A673 (cell line): ENCODE measurements around the gene SBSN.
A peak's percentile ranks its signal among the peaks of the same experiment; 100 is the strongest.

Experiments used
- CTCF ChIP-seq: fragments of 300-800, 200-600 bp; sonication (generic); conservative IDR thresholded peaks from 2 replicates; pipeline ENCODE4 v1.5.1; 2017; ENCODE audit warnings: low read depth, mild to moderate bottlenecking, antibody characterized with exemption, low read length, moderate library complexity, mixed read lengths
- EZH2 ChIP-seq: fragments of 200-600 bp; sonication (generic); IDR thresholded peaks from 2 replicates; pipeline ENCODE4 v1.6.1; 2017; ENCODE audit warnings: borderline replicate concordance, low read depth, mild to moderate bottlenecking, mixed read lengths, antibody characterized with exemption, low read length; ENCODE audit not compliant: poor library complexity, severe bottlenecking

GRCh38 chr19:35478794-35479677 is 49.1 kb downstream of the SBSN start:
- TF ChIP-seq CTCF (peak; percentile 33; the same call in 1 of the 2 replicates), EZH2 (no peak)
